SK-N-SH (cell line): Measurements from ENCODE around the gene DAB1. TPM values are rescaled to one million over a fixed set of nuclear protein-coding genes. Genes with fewer than 3 reads are reported as not detected.

Experiments
- CTCF ChIA-PET: fragments of 300-600, 350-600 bp; formaldehyde crosslinking; extraction: SDS; loops from one replicate; lab custom pipeline; 2021; lab: Yijun Ruan, JAX
- POLR2A ChIA-PET: fragments of 350-600 bp; sonication (Branson Sonifier 250); formaldehyde crosslinking; extraction: SDS; loops from one replicate; lab custom pipeline; 2020; ENCODE audit warnings: antibody characterized with exemption, inconsistent platforms; lab: Yijun Ruan, JAX
- DNase-seq: peaks from one replicate; pipeline ENCODE4 v3.0.0; 2012
- H2AFZ ChIP-seq: fragments of 200-600 bp; sonication (generic); 2 replicates; pipeline ENCODE4 v1.8.1; 2016; ENCODE audit warnings: antibody characterized with exemption, mild to moderate bottlenecking, low read depth
- H3F3A ChIP-seq: fragments of 200-600 bp; sonication (generic); replicated peaks from 2 replicates; pipeline ENCODE3; 2016; ENCODE audit warnings: antibody characterized with exemption, mild to moderate bottlenecking; ENCODE audit not compliant: insufficient read depth
- H3K27ac ChIP-seq, 2 experiments: fragments of 200-500 bp in 1 of 2; fragments of 200-600 bp in 1 of 2; sonication (Bioruptor generic) in 1 of 2; sonication (generic), shearing (Covaris generic) in 1 of 2; 2 replicates each; pipeline versions ENCODE4 v1.5.1 to v1.6.1; 2014 to 2016; ENCODE audit warnings: low read depth in 2 of 2, inconsistent platforms in 1 of 2, low read length in 1 of 2, mild to moderate bottlenecking in 1 of 2, mixed read lengths in 1 of 2
- H3K27me3 ChIP-seq: fragments of 200-600 bp; sonication (generic), shearing (Covaris generic); 2 replicates; pipeline ENCODE4 v1.6.1; 2016; ENCODE audit warnings: mixed run types; ENCODE audit not compliant: insufficient read depth
- H3K36me3 ChIP-seq, 2 experiments: fragments of 200-500 bp in 1 of 2; fragments of 200-600 bp in 1 of 2; sonication (Bioruptor generic) in 1 of 2; sonication (generic) in 1 of 2; replicated peaks in 1 of 2; 2 replicates each; pipeline versions ENCODE3 to v1.5.1; 2014 to 2016; ENCODE audit warnings: low read length in 1 of 2, mild to moderate bottlenecking in 1 of 2; ENCODE audit not compliant: insufficient read depth in 2 of 2, control insufficient read depth in 1 of 2
- H3K4me1 ChIP-seq, 2 experiments: fragments of 200-500 bp in 1 of 2; fragments of 200-600 bp in 1 of 2; sonication (Bioruptor generic) in 1 of 2; sonication (generic), shearing (Covaris generic) in 1 of 2; 2 replicates each; pipeline versions ENCODE4 v1.5.1 to v1.6.1; 2014 to 2016; ENCODE audit warnings: low read depth in 1 of 2, low read length in 1 of 2, mixed run types in 1 of 2; ENCODE audit not compliant: insufficient read depth in 2 of 2, control insufficient read depth in 1 of 2
- H3K4me2 ChIP-seq: fragments of 200-600 bp; sonication (generic), shearing (Covaris generic); 2 replicates; pipeline ENCODE4 v1.6.1; 2017; ENCODE audit warnings: mixed run types
- H3K4me3 ChIP-seq, 2 experiments: fragments of 200-500 bp in 1 of 2; fragments of 200-600 bp in 1 of 2; sonication (Bioruptor generic) in 1 of 2; sonication (generic), shearing (Covaris generic) in 1 of 2; 2 replicates each; pipeline versions ENCODE4 v1.5.1 to v1.8.1; 2014 to 2016; ENCODE audit warnings: low read depth in 2 of 2, inconsistent platforms in 1 of 2, low read length in 1 of 2, mild to moderate bottlenecking in 1 of 2, mixed read lengths in 1 of 2, moderate library complexity in 1 of 2
- H3K79me2 ChIP-seq: fragments of 200-600 bp; sonication (generic); 2 replicates; pipeline ENCODE4 v1.8.1; 2017; ENCODE audit warnings: mild to moderate bottlenecking; ENCODE audit not compliant: insufficient read depth
- H3K9ac ChIP-seq: fragments of 200-600 bp; sonication (generic); 2 replicates; pipeline ENCODE4 v1.6.1; 2017; ENCODE audit warnings: mixed run types
- H3K9me2 ChIP-seq: fragments of 200-600 bp; sonication (generic); 2 replicates; pipeline ENCODE4 v1.6.1; 2017; ENCODE audit warnings: mixed run types
- H3K9me3 ChIP-seq: fragments of 200-600 bp; sonication (generic); 2 replicates; pipeline ENCODE4 v1.6.1; 2017; ENCODE audit warnings: mixed run types, mild to moderate bottlenecking, moderate library complexity
- H4K20me1 ChIP-seq: fragments of 200-600 bp; sonication (generic); 2 replicates; pipeline ENCODE4 v1.6.1; 2017; ENCODE audit warnings: mild to moderate bottlenecking, mixed run types; ENCODE audit not compliant: insufficient read depth
- FOSL2 ChIP-seq: IDR thresholded peaks from 2 replicates; pipeline ENCODE4 v1.4.0; 2012; ENCODE audit warnings: low read depth, mild to moderate bottlenecking, moderate library complexity, borderline replicate concordance
- JUND ChIP-seq: IDR thresholded peaks from 2 replicates; pipeline ENCODE4 v1.4.0; 2012
- MEF2A ChIP-seq: IDR thresholded peaks from 2 replicates; pipeline ENCODE4 v1.4.0; 2012; ENCODE audit warnings: low read depth, borderline replicate concordance
- MXI1 ChIP-seq: IDR thresholded peaks from 2 replicates; pipeline ENCODE4 v1.6.1; 2012; ENCODE audit warnings: mild to moderate bottlenecking, low read depth, low read length, improper control_type of control experiment
- NFIC ChIP-seq: IDR thresholded peaks from 2 replicates; pipeline ENCODE4 v1.4.0; 2012; ENCODE audit warnings: borderline replicate concordance
- POLR2AphosphoS5 ChIP-seq: IDR thresholded peaks from 2 replicates; pipeline ENCODE4 v1.6.1; 2012; ENCODE audit warnings: low read depth, low read length
- RAD21 ChIP-seq: IDR thresholded peaks from 2 replicates; pipeline ENCODE4 v1.6.1; 2012; ENCODE audit warnings: mild to moderate bottlenecking, low read length
- RFX5 ChIP-seq: IDR thresholded peaks from 2 replicates; pipeline ENCODE4 v1.6.1; 2012; ENCODE audit warnings: mild to moderate bottlenecking, improper control_type of control experiment, low read length
- RXRA ChIP-seq: IDR thresholded peaks from 2 replicates; pipeline ENCODE4 v1.4.0; 2012; ENCODE audit warnings: low read depth, mild to moderate bottlenecking, borderline replicate concordance
- TAF1 ChIP-seq: IDR thresholded peaks from 2 replicates; pipeline ENCODE4 v1.6.1; 2012; ENCODE audit warnings: low read depth, mild to moderate bottlenecking, low read length, moderate library complexity, borderline replicate concordance
- WGBS: methylation state at CpG from one replicate; pipeline ENCODE4 v1.1.6; 2017; ENCODE audit warnings: low lambda C conversion rate; 5-methylcytosine and 5-hydroxymethylcytosine counted together
- polyA plus RNA-seq, 3 experiments: library from polyadenylated mRNA; depleted of rRNA; stranded (reverse); fragments of >200 nt; gene quantifications; 2 replicates each; pipeline ENCODE4 v1.2.3, GENCODE V29; 2012
- TF ChIP-seq, protein P1 (sequence below): IDR thresholded peaks from 2 replicates; pipeline ENCODE4; 2012
- TF ChIP-seq, protein P2 (sequence below): IDR thresholded peaks from 2 replicates; pipeline ENCODE4 v1.6.1; 2012; ENCODE audit warnings: mild to moderate bottlenecking, low read depth, low read length, moderate library complexity
- TF ChIP-seq, protein P3 (sequence below): IDR thresholded peaks from 2 replicates; pipeline ENCODE4 v1.4.0; 2012; ENCODE audit warnings: low read depth, borderline replicate concordance
- TF ChIP-seq, protein P4 (sequence below): fragments of 200-600 bp; sonication (generic); IDR thresholded peaks from 2 replicates; pipeline ENCODE4 v1.6.1; 2017; ENCODE audit warnings: antibody characterized with exemption, mild to moderate bottlenecking, moderate library complexity
- TF ChIP-seq, protein P5 (sequence below): fragments of 150-350 bp; IDR thresholded peaks from 2 replicates; pipeline ENCODE4 v1.6.1; 2017; ENCODE audit warnings: antibody characterized with exemption, low read length, low read depth, borderline replicate concordance
- TF ChIP-seq, protein P6 (sequence below): IDR thresholded peaks from 2 replicates; pipeline ENCODE4 v1.4.0; 2012; ENCODE audit warnings: low read depth, borderline replicate concordance

DAB1 gene
- polyA plus RNA-seq, 1 of the 3 experiments (the other 2 are of a cell fraction): 2.9 TPM

DNA sequence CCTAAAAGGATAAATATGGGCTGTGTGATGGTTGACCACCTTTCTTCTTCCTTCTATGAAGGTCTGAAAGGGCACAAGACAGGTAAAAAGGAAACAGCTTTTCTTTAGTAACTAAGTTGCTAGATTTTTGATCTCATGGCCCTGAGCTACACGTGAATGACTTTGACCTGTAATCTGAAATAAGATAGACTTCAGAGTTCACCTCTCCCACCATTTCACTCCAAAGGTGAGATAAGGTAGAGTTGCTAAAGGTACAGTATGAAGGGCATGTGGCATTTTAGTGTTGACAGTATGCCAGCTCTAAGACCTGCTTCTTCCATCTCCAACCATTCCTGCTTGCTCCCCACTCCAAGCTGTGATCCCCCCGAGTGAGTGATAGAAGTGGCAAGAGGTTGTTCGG, 432.3 kb downstream of the DAB1 start (continued):
- TF ChIP-seq, protein P1, sequence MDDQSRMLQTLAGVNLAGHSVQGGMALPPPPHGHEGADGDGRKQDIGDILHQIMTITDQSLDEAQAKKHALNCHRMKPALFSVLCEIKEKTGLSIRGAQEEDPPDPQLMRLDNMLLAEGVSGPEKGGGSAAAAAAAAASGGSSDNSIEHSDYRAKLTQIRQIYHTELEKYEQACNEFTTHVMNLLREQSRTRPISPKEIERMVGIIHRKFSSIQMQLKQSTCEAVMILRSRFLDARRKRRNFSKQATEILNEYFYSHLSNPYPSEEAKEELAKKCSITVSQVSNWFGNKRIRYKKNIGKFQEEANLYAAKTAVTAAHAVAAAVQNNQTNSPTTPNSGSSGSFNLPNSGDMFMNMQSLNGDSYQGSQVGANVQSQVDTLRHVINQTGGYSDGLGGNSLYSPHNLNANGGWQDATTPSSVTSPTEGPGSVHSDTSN: no peak
- TF ChIP-seq RXRA (no peak), FOSL2 (no peak)
- TF ChIP-seq, all 33 proteins: peak for 0

DNA sequence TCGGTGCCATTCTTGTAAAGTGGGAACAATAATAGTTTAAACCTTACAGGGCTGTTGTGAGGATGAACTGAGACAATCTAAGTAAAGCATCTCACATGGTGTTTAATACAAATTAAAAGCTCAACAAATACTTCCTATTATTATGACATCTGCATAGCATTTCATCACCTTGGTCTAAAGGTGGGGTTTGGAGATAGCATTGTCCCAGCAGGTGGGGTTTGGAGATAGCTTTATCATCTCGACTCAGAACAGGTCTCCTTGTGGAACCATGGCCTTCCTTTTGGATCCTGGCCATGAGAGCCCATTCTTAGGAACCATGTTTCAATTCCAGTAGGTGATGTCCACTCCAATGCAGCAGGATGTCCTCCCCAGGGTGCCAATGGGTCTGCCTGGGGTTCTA, 437.5 kb downstream of the DAB1 start:
- no peak overlapping the region for H3K4me2 ChIP-seq
- H4K20me1 ChIP-seq: no peaks in the 10 kb centered on the region
- H3K27me3 ChIP-seq: no peaks in the 10 kb centered on the region
- no peak overlapping the region for H3K27ac ChIP-seq
- H3K4me1 ChIP-seq: no peaks in the 10 kb centered on the region
- no peak overlapping the region for H3K9ac ChIP-seq
- H3K9me3 ChIP-seq: no peaks in the 10 kb centered on the region
- no peaks in the 10 kb centered on the region for H3F3A ChIP-seq
- H3K4me3 ChIP-seq: no peak overlapping the region
- no peak overlapping the region for H2AFZ ChIP-seq
- H3K36me3 ChIP-seq: no peaks in the 10 kb centered on the region
- ChIA-PET POLR2A (no interaction called here), CTCF (no interaction called here)
- TF ChIP-seq NFIC (no peak), MXI1 (no peak), RFX5 (no peak), TAF1 (no peak), RAD21 (no peak), JUND (no peak), MEF2A (no peak), POLR2AphosphoS5 (no peak)
- TF ChIP-seq, protein P2, sequence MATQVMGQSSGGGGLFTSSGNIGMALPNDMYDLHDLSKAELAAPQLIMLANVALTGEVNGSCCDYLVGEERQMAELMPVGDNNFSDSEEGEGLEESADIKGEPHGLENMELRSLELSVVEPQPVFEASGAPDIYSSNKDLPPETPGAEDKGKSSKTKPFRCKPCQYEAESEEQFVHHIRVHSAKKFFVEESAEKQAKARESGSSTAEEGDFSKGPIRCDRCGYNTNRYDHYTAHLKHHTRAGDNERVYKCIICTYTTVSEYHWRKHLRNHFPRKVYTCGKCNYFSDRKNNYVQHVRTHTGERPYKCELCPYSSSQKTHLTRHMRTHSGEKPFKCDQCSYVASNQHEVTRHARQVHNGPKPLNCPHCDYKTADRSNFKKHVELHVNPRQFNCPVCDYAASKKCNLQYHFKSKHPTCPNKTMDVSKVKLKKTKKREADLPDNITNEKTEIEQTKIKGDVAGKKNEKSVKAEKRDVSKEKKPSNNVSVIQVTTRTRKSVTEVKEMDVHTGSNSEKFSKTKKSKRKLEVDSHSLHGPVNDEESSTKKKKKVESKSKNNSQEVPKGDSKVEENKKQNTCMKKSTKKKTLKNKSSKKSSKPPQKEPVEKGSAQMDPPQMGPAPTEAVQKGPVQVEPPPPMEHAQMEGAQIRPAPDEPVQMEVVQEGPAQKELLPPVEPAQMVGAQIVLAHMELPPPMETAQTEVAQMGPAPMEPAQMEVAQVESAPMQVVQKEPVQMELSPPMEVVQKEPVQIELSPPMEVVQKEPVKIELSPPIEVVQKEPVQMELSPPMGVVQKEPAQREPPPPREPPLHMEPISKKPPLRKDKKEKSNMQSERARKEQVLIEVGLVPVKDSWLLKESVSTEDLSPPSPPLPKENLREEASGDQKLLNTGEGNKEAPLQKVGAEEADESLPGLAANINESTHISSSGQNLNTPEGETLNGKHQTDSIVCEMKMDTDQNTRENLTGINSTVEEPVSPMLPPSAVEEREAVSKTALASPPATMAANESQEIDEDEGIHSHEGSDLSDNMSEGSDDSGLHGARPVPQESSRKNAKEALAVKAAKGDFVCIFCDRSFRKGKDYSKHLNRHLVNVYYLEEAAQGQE: no peak
- TF ChIP-seq, protein P1: no peak
- TF ChIP-seq, protein P3, sequence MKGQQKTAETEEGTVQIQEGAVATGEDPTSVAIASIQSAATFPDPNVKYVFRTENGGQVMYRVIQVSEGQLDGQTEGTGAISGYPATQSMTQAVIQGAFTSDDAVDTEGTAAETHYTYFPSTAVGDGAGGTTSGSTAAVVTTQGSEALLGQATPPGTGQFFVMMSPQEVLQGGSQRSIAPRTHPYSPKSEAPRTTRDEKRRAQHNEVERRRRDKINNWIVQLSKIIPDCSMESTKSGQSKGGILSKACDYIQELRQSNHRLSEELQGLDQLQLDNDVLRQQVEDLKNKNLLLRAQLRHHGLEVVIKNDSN: no peak
- TF ChIP-seq, protein P4, sequence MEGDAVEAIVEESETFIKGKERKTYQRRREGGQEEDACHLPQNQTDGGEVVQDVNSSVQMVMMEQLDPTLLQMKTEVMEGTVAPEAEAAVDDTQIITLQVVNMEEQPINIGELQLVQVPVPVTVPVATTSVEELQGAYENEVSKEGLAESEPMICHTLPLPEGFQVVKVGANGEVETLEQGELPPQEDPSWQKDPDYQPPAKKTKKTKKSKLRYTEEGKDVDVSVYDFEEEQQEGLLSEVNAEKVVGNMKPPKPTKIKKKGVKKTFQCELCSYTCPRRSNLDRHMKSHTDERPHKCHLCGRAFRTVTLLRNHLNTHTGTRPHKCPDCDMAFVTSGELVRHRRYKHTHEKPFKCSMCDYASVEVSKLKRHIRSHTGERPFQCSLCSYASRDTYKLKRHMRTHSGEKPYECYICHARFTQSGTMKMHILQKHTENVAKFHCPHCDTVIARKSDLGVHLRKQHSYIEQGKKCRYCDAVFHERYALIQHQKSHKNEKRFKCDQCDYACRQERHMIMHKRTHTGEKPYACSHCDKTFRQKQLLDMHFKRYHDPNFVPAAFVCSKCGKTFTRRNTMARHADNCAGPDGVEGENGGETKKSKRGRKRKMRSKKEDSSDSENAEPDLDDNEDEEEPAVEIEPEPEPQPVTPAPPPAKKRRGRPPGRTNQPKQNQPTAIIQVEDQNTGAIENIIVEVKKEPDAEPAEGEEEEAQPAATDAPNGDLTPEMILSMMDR: no peak
- TF ChIP-seq, protein P5, sequence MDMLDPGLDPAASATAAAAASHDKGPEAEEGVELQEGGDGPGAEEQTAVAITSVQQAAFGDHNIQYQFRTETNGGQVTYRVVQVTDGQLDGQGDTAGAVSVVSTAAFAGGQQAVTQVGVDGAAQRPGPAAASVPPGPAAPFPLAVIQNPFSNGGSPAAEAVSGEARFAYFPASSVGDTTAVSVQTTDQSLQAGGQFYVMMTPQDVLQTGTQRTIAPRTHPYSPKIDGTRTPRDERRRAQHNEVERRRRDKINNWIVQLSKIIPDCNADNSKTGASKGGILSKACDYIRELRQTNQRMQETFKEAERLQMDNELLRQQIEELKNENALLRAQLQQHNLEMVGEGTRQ: no peak
- TF ChIP-seq, protein P6, sequence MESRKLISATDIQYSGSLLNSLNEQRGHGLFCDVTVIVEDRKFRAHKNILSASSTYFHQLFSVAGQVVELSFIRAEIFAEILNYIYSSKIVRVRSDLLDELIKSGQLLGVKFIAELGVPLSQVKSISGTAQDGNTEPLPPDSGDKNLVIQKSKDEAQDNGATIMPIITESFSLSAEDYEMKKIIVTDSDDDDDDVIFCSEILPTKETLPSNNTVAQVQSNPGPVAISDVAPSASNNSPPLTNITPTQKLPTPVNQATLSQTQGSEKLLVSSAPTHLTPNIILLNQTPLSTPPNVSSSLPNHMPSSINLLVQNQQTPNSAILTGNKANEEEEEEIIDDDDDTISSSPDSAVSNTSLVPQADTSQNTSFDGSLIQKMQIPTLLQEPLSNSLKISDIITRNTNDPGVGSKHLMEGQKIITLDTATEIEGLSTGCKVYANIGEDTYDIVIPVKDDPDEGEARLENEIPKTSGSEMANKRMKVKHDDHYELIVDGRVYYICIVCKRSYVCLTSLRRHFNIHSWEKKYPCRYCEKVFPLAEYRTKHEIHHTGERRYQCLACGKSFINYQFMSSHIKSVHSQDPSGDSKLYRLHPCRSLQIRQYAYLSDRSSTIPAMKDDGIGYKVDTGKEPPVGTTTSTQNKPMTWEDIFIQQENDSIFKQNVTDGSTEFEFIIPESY: no peak
- WGBS: 41% methylated on average over 2 of the region's 2 CpGs
- no peak for DNase-seq
- no peaks in the 10 kb centered on the region for H3K79me2 ChIP-seq
- H3K9me2 ChIP-seq: no peaks in the 10 kb centered on the region
